Measurements from ENCODE around the gene PTPRN2.
"Not testable (repeated sequence)": the region's sequence is repeated elsewhere in the genome, so short reads cannot be mapped to it uniquely, and the experiment has no call there.

PTPRN2 gene

GRCh38 chr7:158191671-158192070 lies 396.0 kb downstream of the PTPRN2 start:
- no peak for DNase-seq

DNA sequence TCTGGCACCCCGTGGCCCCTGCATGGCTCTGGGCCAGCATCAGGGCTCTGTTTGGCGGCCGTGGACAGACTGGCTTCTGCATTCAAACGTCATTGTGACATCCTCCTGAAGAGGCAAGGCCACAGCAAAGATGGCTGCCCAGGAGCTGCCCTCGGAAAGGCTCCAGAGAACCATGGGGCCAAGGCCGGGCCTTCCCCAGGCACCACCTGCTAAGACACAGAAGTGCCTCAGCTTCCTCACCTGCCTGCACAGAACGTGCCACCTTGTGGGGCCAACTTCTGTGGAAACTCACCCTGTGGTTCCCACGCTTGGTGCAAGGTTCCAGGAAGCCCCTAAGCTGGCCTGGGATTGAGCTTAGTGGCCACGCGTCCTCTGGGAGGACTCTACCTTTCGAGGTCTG lies 396.9 kb downstream of the PTPRN2 start:
- no peak for DNase-seq

- no peak for DNase-seq
Observed at GRCh38 chr7:158188676-158189075, 398.9 kb downstream of the PTPRN2 start.

GRCh38 chr7:158187694-158187994 lies 400.0 kb downstream of the PTPRN2 start:
- DNase-seq: no peak

DNA sequence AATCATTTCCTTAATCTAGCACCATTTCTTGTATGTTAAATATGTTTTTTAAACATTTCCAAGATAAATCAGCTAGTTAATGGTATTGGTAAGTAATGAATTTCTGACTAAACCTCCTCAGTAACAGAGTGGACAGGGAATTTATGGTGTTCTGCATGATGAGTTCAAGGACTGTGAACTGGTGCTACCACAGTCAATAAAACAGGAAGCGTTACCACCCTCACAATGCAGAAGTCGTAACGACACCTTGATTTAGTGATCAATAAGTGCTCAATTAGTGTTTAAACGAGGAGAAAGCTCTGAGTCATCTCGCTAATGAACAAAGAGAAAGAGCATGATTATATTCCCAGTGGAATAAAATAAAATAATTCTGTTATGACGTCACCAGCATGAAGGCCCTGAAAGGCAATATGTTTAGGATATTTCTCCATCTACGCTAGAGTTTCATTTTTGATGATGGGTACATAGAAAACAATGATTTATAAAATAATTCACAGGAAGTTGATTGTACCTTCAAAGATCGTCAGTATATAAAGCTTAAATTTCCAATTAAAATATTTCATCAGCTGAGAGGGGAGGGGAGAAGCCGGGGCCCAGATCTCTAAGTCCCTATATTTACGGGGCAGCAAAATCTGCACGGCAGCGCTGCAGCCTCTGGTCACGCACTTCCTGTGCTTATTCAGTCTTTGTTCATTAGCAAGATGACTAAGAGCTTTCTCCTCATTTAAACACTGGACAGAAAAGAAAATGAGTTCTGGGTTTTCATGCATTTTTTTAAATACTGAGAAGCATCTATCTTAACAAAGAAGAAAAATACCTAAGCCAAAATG lies 400.5 kb downstream of the PTPRN2 start:
- no peak for DNase-seq

GRCh38 chr7:158186406-158186805 lies 401.2 kb downstream of the PTPRN2 start:
- DNase-seq: no peak

DNA sequence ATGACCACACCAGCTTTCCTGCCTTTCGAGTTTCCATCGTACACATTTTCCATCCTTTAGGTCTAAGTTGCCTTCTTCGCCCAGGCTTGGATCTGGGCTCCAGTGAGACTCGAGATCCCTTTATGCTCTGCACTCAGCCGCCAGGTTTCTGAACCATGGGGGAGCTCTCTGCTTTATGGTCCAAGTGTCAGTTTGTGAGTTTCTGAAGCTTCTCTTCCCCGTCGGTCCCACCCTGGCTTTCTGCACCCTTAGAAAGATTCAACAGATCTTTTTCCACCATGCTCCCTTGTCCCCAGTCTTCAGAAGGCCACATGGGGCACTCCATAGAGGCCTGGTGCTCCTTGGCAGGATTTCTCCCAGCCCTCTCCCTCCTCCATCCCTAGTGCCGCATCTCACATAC lies 402.0 kb downstream of the PTPRN2 start:
- DNase-seq: no peak

DNA sequence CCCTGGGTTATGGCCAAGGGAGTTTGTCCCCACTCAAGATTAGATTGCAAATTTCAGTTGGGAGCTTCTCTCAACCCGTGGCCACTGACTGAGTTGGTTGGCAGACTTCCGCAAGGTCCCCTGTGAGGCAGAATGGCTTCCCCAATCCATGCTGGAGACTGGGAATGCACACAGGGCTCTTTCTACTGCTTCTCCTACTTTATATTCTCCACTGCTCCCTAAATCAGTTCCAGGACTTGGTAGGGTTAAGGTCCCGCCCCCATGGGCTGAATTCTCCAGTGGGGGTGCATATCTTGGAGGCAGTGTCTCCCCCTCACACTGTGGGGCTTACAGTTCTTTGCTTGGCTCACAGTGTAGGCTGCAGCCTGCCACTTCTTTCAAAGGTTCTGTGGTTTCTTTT lies 404.2 kb downstream of the PTPRN2 start:
- no peak for DNase-seq

- DNase-seq: no peak
Observed at GRCh38 chr7:158176561-158177173, 411.0 kb downstream of the PTPRN2 start.

DNA sequence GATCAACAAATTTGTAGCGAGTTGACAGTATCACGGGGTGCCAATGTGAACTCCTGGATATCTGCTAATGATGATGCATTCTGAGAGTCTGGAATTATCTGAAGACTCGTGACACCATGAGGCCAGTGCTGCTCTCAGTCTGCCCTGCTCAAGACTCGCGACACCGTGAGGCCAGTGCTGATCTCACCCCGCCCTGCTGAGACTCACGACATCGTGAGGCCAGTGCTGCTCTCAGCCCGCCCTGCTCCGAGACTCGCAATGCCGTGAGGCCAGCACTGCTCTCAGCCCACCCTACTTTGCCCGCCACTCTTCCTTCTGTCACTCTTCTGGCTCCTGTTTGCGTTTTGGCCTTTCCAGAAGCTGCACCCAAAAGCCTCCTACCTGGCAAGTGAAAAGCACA lies 411.8 kb downstream of the PTPRN2 start:
- no peak for DNase-seq

DNA sequence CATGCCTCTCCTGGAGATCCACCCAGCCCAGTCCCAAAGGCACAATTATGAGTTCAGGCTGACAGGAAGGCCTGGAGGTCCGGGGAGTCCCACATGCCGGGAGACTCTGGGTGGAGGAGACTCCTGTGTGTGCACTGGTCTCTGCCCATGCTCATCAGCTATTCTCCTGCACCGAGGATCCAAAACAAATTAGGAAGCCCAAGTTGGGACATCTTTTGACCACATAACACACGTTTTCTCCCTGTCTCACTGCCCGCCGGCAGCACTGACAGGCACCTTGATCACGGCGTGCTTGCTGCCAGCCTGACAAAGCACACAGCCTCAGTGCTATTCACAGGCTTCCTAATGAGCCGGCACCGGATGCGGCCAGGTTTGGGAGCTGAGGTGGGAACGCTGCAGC lies 412.7 kb downstream of the PTPRN2 start:
- no peak for DNase-seq

DNA sequence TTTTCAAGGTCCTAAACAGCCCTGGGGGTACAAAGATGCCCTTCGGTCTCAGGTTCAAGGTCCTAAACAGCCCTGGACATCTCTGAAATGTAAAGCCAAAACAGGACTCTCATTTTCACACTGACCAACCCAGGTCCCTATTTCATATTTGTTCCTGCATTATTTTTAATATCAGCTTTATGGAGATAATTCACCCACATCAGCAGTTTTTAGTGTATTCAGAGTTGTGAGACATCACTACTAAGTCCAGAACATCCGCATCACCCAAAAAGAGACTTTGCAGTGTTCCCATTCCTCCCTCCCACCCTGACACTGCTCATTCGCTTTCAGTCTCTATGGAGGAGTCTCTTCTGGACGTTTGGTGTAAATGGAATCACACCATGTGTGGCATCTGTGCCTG lies 420.2 kb downstream of the PTPRN2 start:
- DNase-seq: no peak

GRCh38 chr7:158166386-158167340 lies 421.0 kb downstream of the PTPRN2 start:
- DNase-seq: no peak

DNA sequence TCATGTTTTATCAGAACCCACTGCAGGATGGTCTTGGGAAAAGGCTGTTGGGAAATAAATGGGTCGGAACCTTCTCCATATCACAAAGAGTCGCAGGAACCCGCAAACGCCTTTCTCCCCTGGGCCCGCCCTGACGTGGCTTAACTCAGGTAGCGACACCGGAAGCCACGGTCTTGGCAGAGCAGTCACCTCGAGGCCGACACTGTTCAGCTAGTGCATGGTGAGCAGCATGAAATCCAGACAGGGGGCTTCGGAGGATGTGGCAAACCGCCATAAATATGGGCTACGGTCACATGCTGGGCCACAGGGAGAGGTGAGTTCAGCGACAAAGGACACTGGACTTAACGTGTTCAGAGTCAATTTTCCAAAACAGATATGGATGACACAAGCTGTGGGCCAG lies 421.9 kb downstream of the PTPRN2 start:
- no peak for DNase-seq

GRCh38 chr7:158164101-158165095 lies 423.2 kb downstream of the PTPRN2 start:
- DNase-seq: no peak

DNA sequence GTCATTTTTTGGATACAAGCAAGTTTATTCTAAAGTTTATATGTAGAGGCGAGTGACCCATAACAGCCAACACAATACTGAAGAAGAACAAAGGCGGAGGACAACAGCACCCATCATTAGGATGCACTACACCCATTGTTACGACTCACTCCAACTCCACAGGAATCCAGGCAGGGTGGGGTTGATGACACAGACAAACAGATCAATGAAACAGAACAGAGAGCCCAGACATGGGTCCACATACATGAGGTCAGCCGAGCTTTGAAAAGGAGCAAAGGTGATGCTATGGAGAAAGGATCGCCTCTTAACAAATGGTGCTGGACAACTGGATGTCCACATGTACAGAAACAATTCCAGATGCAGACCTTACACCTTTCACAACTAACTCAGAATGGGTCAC lies 426.4 kb downstream of the PTPRN2 start:
- DNase-seq: no peak

DNA sequence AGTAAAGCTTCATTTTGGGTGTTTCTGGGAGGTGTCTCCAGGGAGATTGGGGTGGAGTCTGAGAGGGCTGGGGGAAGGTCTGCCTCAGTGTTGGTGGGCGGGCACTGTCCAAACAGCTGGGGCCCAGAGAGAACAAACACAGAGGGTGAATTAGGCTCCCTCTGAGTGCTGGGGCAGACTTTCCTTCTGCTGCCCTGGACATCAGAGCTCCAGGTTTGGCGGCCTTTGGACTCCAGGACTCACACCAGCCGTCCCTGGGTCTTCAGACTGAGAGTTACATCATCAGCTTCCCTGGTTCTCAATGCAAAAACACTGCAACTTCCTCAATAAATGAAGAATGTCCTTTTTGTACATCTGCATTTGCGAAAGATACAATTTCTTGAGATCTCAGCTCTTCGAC lies 427.4 kb downstream of the PTPRN2 start:
- no peak for DNase-seq

- DNase-seq: no peak
Observed at GRCh38 chr7:158157460-158157859, 430.2 kb downstream of the PTPRN2 start.

GRCh38 chr7:158151273-158151672 lies 436.4 kb downstream of the PTPRN2 start:
- not testable (repeated sequence) for DNase-seq

DNA sequence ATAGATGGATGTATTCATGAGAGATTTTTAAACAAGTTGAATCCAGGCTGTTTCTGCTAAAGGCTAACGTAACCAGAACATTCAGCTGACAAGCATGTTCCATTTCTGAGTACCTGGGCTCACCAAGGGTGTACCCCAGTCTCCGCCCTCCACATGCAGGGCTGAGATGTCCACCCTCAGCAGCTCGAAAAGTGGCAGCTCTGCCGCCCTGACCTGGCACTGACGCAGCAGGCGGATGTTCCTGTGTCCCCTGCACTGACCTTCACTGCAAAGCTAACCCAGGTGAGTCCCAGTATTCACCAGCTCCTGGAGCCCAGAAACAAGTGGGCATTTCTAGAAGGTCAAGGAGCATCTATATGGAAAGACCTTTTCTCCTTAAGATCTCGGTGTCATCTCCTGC lies 437.4 kb downstream of the PTPRN2 start:
- no peak for DNase-seq

DNA sequence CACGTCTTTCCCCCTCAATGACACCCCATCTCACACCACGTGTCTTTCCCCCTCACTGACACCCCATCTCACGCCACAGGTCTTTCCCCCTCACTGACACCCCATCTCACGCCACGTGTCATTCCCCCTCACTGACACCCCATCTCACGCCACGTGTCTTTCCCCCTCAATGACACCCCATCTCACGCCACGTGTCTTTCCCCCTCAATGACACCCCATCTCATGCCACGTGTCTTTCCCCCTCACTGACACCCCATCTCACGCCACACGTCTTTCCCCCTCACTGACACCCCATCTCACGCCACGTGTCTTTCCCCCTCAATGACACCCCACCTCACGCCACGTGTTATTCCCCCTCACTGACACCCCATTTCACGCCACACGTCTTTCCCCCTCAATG lies 440.2 kb downstream of the PTPRN2 start:
- DNase-seq: not testable (repeated sequence)

GRCh38 chr7:158145370-158145769 lies 442.3 kb downstream of the PTPRN2 start:
- no peak for DNase-seq

Data from Kasumi-1 (cell line).